GM21360 (cell line): ENCODE measurements around the gene CCNJL.
"Not testable (repeated sequence)": the region's sequence is repeated elsewhere in the genome, so short reads cannot be mapped to it uniquely, and the experiment has no call there.

ENCODE experiments used
- ATAC-seq: cut with Tn5 transposase; IDR thresholded peaks from one replicate; pipeline ENCODE4 v1.9.1; 2021; ENCODE audit warnings: mild to moderate bottlenecking, moderate library complexity; ENCODE audit not compliant: unreplicated experiment

Gene CCNJL

GRCh38 chr5:160266044-160266443 lies 46.3 kb downstream of the CCNJL start:
- no peak for ATAC-seq

GRCh38 chr5:160263326-160263855 lies 49.0 kb downstream of the CCNJL start:
- no peak for ATAC-seq

GRCh38 chr5:160262151-160263074 lies 50.0 kb downstream of the CCNJL start:
- ATAC-seq: no peak

- ATAC-seq: no peak
These were observed 51.2 kb downstream of the CCNJL start for GRCh38 chr5:160260881-160261815.

GRCh38 chr5:160260006-160260775 lies 52.2 kb downstream of the CCNJL start:
- ATAC-seq: no peak

GRCh38 chr5:160259341-160259740 lies 53.0 kb downstream of the CCNJL start:
- ATAC-seq: no peak

GRCh38 chr5:160254706-160255105 lies 57.7 kb downstream of the CCNJL start:
- ATAC-seq: no peak

- no peak for ATAC-seq
These were observed 58.9 kb downstream of the CCNJL start for GRCh38 chr5:160253441-160253840.

GRCh38 chr5:160252916-160253315 lies 59.4 kb downstream of the CCNJL start:
- no peak for ATAC-seq

- no peak for ATAC-seq
These were observed 60.8 kb downstream of the CCNJL start for GRCh38 chr5:160251406-160252155.

- no peak for ATAC-seq
These were observed 61.5 kb downstream of the CCNJL start for GRCh38 chr5:160250826-160251225.

GRCh38 chr5:160250226-160250625 lies 62.1 kb downstream of the CCNJL start:
- ATAC-seq: no peak

- not testable (repeated sequence) for ATAC-seq
These were observed 62.8 kb downstream of the CCNJL start for GRCh38 chr5:160249570-160249969.

- ATAC-seq: no peak
These were observed 66.8 kb downstream of the CCNJL start for GRCh38 chr5:160245506-160246086.

- no peak for ATAC-seq
These were observed 70.2 kb downstream of the CCNJL start for GRCh38 chr5:160242145-160242544.

GRCh38 chr5:160240350-160240749 lies 72.0 kb downstream of the CCNJL start:
- ATAC-seq: no peak

GRCh38 chr5:160237571-160238093 lies 74.7 kb downstream of the CCNJL start:
- ATAC-seq: no peak

GRCh38 chr5:160235731-160236130 lies 76.6 kb downstream of the CCNJL start:
- ATAC-seq: no peak

GRCh38 chr5:160233215-160233614 lies 79.1 kb downstream of the CCNJL start:
- ATAC-seq: no peak
